ENCODE results near the gene TRAF3IP3. TPM values are rescaled to one million over a fixed set of nuclear protein-coding genes. Genes with fewer than 3 reads are reported as not detected.

TRAF3IP3 gene
- total RNA-seq, 2 donors from 2014 or later, result 3.6 to 4.7 TPM

DNA sequence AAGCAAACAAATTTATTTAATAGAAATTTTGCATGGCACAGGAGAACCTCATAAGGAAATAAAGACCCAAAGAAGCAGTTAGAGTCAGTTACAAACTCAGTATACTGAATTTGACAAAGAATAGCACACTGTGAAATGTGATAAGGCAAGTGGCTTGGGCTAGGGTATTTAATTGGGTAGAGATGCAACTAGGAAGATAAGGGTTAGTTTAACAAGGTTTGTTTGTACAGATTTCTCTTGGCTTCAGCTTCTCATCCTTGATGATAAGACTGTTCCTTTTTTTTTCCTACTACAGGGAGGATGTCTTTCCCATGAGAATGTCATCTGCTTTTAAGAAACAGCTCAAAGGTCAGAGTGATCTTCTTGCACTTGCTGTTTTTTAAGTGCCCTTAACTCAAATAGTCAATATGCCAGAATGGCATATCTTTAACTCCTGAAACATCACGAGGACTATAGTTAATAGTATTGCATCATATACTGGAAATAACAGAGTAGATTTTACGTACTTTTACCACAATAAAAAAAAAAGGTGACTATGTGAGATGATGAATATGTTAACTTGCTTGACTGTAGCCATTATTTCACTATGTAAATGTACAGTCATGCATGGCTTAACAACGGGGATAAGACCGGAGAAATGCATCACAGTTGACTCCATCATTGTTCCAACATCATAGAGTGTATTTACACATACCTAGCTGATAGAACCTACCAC is 9.2 kb upstream of the TRAF3IP3 start:
- no peak overlapping the region for H3K27ac ChIP-seq
- no peak for TF ChIP-seq CTCF (IDR thresholded peaks at IDR 0.05)
- TF ChIP-seq POLR2A (IDR thresholded peaks at IDR 0.05), result no peak
- H3K36me3 ChIP-seq (replicated peaks in 1 of 2; ENCODE audit: insufficient read depth in 1 of 2, low read depth in 2 of 2), result no peaks in the 10 kb centered on the region
- H3K4me3 ChIP-seq, result no peak overlapping the region
- no peaks in the 10 kb centered on the region for H3K9me3 ChIP-seq
- H3K27me3 ChIP-seq, result no peaks in the 10 kb centered on the region
- 55 to 57% methylated on average over 4 of the region's 4 CpGs for WGBS, 2 donors
- DNase-seq (no peak), ATAC-seq (no peak)
- H3K4me1 ChIP-seq, result peaks cover 31% of the 10 kb centered on the region
- intact Hi-C loops (cut with DNase I), result no loop called here

DNA sequence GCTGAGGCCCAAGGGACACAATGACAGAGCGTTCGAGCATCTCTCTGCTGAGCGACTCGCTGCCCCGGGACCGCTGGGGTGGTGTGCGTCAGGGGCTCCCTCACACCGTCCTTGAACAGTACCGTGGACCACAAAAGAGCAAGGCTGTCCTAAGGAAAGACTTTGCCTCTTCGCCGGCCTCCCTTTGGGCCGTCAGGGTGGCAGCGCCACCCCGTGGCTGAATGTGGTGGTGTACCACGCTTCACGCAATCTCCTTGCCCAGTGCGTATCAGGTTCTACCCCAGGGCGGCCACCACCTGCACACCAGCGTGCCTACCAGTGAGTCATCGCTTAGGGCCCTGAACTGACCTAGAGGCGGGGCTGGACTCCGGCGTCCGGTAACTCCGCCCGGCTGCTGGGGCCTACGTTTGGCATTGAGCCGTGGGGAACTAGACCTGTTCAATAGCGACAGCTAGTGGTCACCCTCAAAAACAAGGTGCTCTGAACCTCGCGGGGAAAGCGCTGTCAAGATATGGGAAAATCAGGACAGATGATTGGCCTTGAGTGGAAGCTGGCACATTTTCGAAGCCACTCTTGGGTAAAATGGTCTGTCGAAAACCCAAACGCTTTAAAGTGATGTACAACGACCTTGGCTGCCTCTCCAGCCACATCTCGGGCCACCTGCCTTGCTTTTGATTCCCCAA is 8.1 kb upstream of the TRAF3IP3 start:
- DNase-seq, result peak; percentile 97 to 99 (median 98)
- H3K36me3 ChIP-seq (replicated peaks in 1 of 2; ENCODE audit: insufficient read depth in 1 of 2, low read depth in 2 of 2), result no peaks in the 10 kb centered on the region
- H3K27me3 ChIP-seq, result no peaks in the 10 kb centered on the region
- no peaks in the 10 kb centered on the region for H3K9me3 ChIP-seq
- intact Hi-C loops (cut with DNase I), result no loop called here
- TF ChIP-seq POLR2A (IDR thresholded peaks at IDR 0.05) (no peak), CTCF (IDR thresholded peaks at IDR 0.05) (peak; percentile 82 to 99 (median 96))
- H3K4me3 ChIP-seq, result no peak overlapping the region
- 9 to 18% methylated on average over 21 to 35 of the region's 37 CpGs for WGBS, 2 donors
- peak; percentile 100 for ATAC-seq
- H3K4me1 ChIP-seq, result peaks cover 20% of the 10 kb centered on the region
- peak overlapping the region in 3 of 4 donors; percentile 26 to 56 (median 44) for H3K27ac ChIP-seq

GRCh38 chr1:209748620-209749019 is 7.2 kb upstream of the TRAF3IP3 start:
- Histone ChIP-seq H3K4me1 (peaks cover 11% of the 10 kb centered on the region), H3K4me3 (no peak overlapping the region), H3K36me3 (replicated peaks in 1 of 2; ENCODE audit: insufficient read depth in 1 of 2, low read depth in 2 of 2) (no peaks in the 10 kb centered on the region), H3K27me3 (no peaks in the 10 kb centered on the region), H3K27ac (no peak overlapping the region), H3K9me3 (no peaks in the 10 kb centered on the region)
- TF ChIP-seq POLR2A (IDR thresholded peaks at IDR 0.05), result no peak
- no peak for TF ChIP-seq CTCF (IDR thresholded peaks at IDR 0.05)
- intact Hi-C loops (cut with DNase I), result no loop called here
- ATAC-seq (no peak), DNase-seq (no peak)
- WGBS, 2 donors, result 72 to 77% methylated on average over 4 of the region's 4 CpGs

GRCh38 chr1:209749205-209749604 is 6.6 kb upstream of the TRAF3IP3 start:
- no peaks in the 10 kb centered on the region for H3K9me3 ChIP-seq
- intact Hi-C loops (cut with DNase I), result no loop called here
- 56 to 62% methylated on average over 2 of the region's 2 CpGs for WGBS, 2 donors

DNA sequence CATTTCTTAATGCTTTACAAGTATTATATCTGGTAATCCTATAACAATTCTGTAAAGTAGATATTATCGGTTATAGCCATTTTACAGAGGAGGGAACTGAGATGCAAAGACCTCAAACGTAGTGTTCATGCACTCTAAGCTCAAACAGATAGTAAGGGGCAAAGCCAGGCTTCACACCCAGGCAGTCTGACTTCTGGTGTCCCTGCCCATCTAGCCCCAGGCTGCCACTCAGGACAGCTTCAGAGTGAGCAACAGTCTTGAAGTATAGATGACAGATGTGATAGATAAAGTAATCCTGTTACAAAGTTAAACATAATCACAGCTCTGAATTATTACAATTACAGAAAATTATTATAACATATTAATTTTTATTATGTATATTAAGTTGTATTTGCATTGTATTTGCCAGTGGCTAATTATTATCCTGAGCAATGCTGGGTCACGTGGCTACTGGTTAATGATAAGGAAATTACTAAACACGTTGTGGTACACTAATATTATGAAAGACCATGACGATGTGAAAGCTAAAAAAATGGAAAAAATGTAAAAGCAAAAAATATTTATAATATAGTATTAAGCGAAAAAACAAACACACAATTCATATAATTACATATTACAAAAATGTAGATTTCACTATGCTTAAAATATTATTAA is 6.1 kb upstream of the TRAF3IP3 start:
- H3K36me3 ChIP-seq (replicated peaks in 1 of 2; ENCODE audit: insufficient read depth in 1 of 2, low read depth in 2 of 2), result no peaks in the 10 kb centered on the region
- TF ChIP-seq CTCF (IDR thresholded peaks at IDR 0.05) (no peak), POLR2A (IDR thresholded peaks at IDR 0.05) (no peak)
- H3K27me3 ChIP-seq, result no peaks in the 10 kb centered on the region
- H3K27ac ChIP-seq, result no peak overlapping the region
- no peak overlapping the region for H3K4me3 ChIP-seq
- 35 to 39% methylated on average over 6 of the region's 6 CpGs for WGBS, 2 donors
- peaks cover 11% of the 10 kb centered on the region for H3K4me1 ChIP-seq
- DNase-seq, result no peak
- intact Hi-C loops (cut with DNase I), result no loop called here
- H3K9me3 ChIP-seq, result no peaks in the 10 kb centered on the region
- ATAC-seq, result no peak

More at GRCh38 chr1:209749205-209749604, 6.6 kb upstream of the TRAF3IP3 start:
- H3K27ac ChIP-seq, result no peak overlapping the region
- peaks cover 11% of the 10 kb centered on the region for H3K4me1 ChIP-seq
- TF ChIP-seq POLR2A (IDR thresholded peaks at IDR 0.05), result no peak
- DNase-seq (no peak), ATAC-seq (no peak)
- no peaks in the 10 kb centered on the region for H3K27me3 ChIP-seq
- no peaks in the 10 kb centered on the region for H3K36me3 ChIP-seq (replicated peaks in 1 of 2; ENCODE audit: insufficient read depth in 1 of 2, low read depth in 2 of 2)
- H3K4me3 ChIP-seq, result no peak overlapping the region

Data from body of pancreas (tissue), 4 donors.